Motor neuron (in vitro differentiated cells): Measurements from ENCODE around the gene FKBP4. TPM values are rescaled to one million over a fixed set of nuclear protein-coding genes. Genes with fewer than 3 reads are reported as not detected.
A peak's percentile ranks its signal among the peaks of the same experiment; 100 is the strongest.

Source experiments
- ATAC-seq, 8 experiments: fragments of 200-7000 bp; cut with Tn5 transposase; replicated peaks in 6 of 8; 2 replicates each; pipeline ENCODE4 v1.8.0; 2021; ENCODE audit warnings: mild to moderate bottlenecking in 8 of 8, moderate library complexity in 8 of 8
- H3K27ac ChIP-seq, 2 donors: fragments of 250-450 bp; sonication (Bioruptor Pico); 2 replicates each; pipeline ENCODE4 v1.9.0; 2021; ENCODE audit warnings: antibody characterized with exemption in 2 of 2, mild to moderate bottlenecking in 2 of 2, moderate library complexity in 1 of 2
- H3K4me1 ChIP-seq, 2 donors: fragments of 250-450 bp; sonication (Bioruptor Pico); replicated peaks in 1 of 2; 2 replicates each; pipeline ENCODE4 v1.6.1; 2021; ENCODE audit warnings: antibody characterized with exemption in 2 of 2, mild to moderate bottlenecking in 2 of 2, moderate library complexity in 1 of 2
- H3K4me3 ChIP-seq, 5 donors: fragments of 250-450 bp; sonication (Bioruptor Pico); 2 replicates each; pipeline ENCODE4 v1.9.0; 2021; ENCODE audit warnings: antibody characterized with exemption in 5 of 5, mild to moderate bottlenecking in 5 of 5, moderate library complexity in 4 of 5
- WGBS, 10 experiments: fragments of 450-650 bp; shearing (Covaris generic); methylation state at CpG; one replicate each; pipeline ENCODE4 v1.0.0; 2022; 5-methylcytosine and 5-hydroxymethylcytosine counted together
- in situ Hi-C, 9 experiments: fragments of 400-800 bp; cut with MboI; loops; one replicate each; pipeline ENCODE4 v1.15.0; 2021; ENCODE audit warnings: low sequenced_read_pairs in 9 of 9, low pct_unique_long_range_greater_than_20kb in 2 of 9; ENCODE audit not compliant: unreplicated experiment in 9 of 9
- total RNA-seq, 8 experiments: library from RNA; unstranded; fragments of 300-600 nt; gene quantifications; 2 replicates each; pipeline versions ENCODE4 v1.2.3 to v1.2.4, GENCODE V29; 2022

FKBP4 gene
- total RNA-seq, 8 experiments from 2014 or later: 45.3 to 127 (median 103) TPM

GRCh38 chr12:2845280-2845679 is 50.5 kb downstream of the FKBP4 start:
- no peak overlapping the region for H3K27ac ChIP-seq
- WGBS, 10 experiments: 17 to 43% (median 31%) methylated on average over 1 to 3 of the region's 6 CpGs; no CpG with 5 or more reads in 6 of the 10 experiments
- no peak overlapping the region for H3K4me3 ChIP-seq
- in situ Hi-C loops: loop anchor here in 1 of 9 experiments (25.0 kb wide), 1 partner anchor 192 kb away; no protein-coding TSS in a partner anchor
- peaks cover 7 to 9% of the 10 kb centered on the region in 2 donors for H3K4me1 ChIP-seq
- ATAC-seq: peak in 4 of 8 experiments; percentile 14 to 58 (median 22)

- WGBS, 10 experiments: 60 to 100% (median 95%) methylated on average over 1 to 3 of the region's 3 CpGs; no CpG with 5 or more reads in 2 of the 10 experiments
- H3K4me1 ChIP-seq: peaks cover 0 to 5% of the 10 kb centered on the region in 2 donors
- in situ Hi-C loops: loop anchor here in 4 of 9 experiments (25.0 kb wide), 1 partner anchor 185 kb away; no protein-coding TSS in a partner anchor
These were observed 57.2 kb downstream of the FKBP4 start for GRCh38 chr12:2851931-2852330.

GRCh38 chr12:2853626-2854025 is 58.9 kb downstream of the FKBP4 start:
- Histone ChIP-seq H3K4me1 (peaks cover 0 to 5% of the 10 kb centered on the region in 2 donors), H3K27ac (no peak overlapping the region), H3K4me3 (no peak overlapping the region)
- in situ Hi-C loops: loop anchor here in 4 of 9 experiments (25.0 kb wide), 1 partner anchor 184 kb away; no protein-coding TSS in a partner anchor
- 3 to 83% (median 37%) methylated on average over 1 to 7 of the region's 11 CpGs; no CpG with 5 or more reads in 3 of the 10 experiments for WGBS, 10 experiments
- ATAC-seq: peak; percentile 80 to 98 (median 89)

More at GRCh38 chr12:2851931-2852330, 57.2 kb downstream of the FKBP4 start:
- ATAC-seq: no peak
- H3K4me3 ChIP-seq: no peak overlapping the region
- H3K27ac ChIP-seq: no peak overlapping the region

Other genes starting within 250 kb of the FKBP4 start
- 10 to 100 TPM; 14.9 to 44.7 (median 19.5) TPM for gene ITFG2, start 17.7 kb downstream of the FKBP4 start, total RNA-seq
- gene NRIP2, start 40.1 kb downstream of the FKBP4 start, total RNA-seq: 1 to 10 TPM in 7 of 8 experiments, under 1 TPM in 1; 1.00 to 4.1 (median 1.7) TPM
- 1 to 10 TPM in 2 of 8 experiments, under 1 TPM in 3, not detected in 3; 0.16 to 1.5 (median 0.29) TPM for gene TEX52, start 62.1 kb downstream of the FKBP4 start, total RNA-seq
- gene FOXM1, start 82.2 kb downstream of the FKBP4 start, total RNA-seq: 10 to 100 TPM in 3 of 8 experiments, 1 to 10 TPM in 3, under 1 TPM in 2; 0.76 to 37.9 (median 1.4) TPM
- gene RHNO1, start 82.3 kb downstream of the FKBP4 start, total RNA-seq: 10 to 100 TPM in 7 of 8 experiments, 1 to 10 TPM in 1; 9.8 to 37.6 (median 28.9) TPM
- 10 to 100 TPM; 11.7 to 25.1 (median 15.4) TPM for gene TULP3, start 95.9 kb downstream of the FKBP4 start, total RNA-seq
- gene TEAD4, start 164.4 kb downstream of the FKBP4 start, total RNA-seq: 10 to 100 TPM in 4 of 8 experiments, 1 to 10 TPM in 3, under 1 TPM in 1; 0.98 to 21.0 (median 9.1) TPM